ENCODE results near the gene TEX261.

Gene TEX261

GRCh38 chr2:70981421-70981820 lies 13.3 kb downstream of the TEX261 start:
- TF ChIP-seq, protein P1, sequence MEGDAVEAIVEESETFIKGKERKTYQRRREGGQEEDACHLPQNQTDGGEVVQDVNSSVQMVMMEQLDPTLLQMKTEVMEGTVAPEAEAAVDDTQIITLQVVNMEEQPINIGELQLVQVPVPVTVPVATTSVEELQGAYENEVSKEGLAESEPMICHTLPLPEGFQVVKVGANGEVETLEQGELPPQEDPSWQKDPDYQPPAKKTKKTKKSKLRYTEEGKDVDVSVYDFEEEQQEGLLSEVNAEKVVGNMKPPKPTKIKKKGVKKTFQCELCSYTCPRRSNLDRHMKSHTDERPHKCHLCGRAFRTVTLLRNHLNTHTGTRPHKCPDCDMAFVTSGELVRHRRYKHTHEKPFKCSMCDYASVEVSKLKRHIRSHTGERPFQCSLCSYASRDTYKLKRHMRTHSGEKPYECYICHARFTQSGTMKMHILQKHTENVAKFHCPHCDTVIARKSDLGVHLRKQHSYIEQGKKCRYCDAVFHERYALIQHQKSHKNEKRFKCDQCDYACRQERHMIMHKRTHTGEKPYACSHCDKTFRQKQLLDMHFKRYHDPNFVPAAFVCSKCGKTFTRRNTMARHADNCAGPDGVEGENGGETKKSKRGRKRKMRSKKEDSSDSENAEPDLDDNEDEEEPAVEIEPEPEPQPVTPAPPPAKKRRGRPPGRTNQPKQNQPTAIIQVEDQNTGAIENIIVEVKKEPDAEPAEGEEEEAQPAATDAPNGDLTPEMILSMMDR (IDR thresholded peaks at IDR 0.05; ENCODE audit: borderline replicate concordance, control extremely low read depth, extremely low read depth, insufficient read depth, missing control alignments): no peak
- no peak for DNase-seq (ENCODE audit: low spot score)
- in situ Hi-C loops (cut with MboI; ENCODE audit: low sequenced_read_pairs, unreplicated experiment): no loop called here

GRCh38 chr2:70979626-70980025 lies 15.0 kb downstream of the TEX261 start:
- peak; percentile 7 for DNase-seq (ENCODE audit: low spot score)
- in situ Hi-C loops (cut with MboI; ENCODE audit: low sequenced_read_pairs, unreplicated experiment): no loop called here
- TF ChIP-seq, protein P1 (IDR thresholded peaks at IDR 0.05; ENCODE audit: borderline replicate concordance, control extremely low read depth, extremely low read depth, insufficient read depth, missing control alignments): no peak

DNA sequence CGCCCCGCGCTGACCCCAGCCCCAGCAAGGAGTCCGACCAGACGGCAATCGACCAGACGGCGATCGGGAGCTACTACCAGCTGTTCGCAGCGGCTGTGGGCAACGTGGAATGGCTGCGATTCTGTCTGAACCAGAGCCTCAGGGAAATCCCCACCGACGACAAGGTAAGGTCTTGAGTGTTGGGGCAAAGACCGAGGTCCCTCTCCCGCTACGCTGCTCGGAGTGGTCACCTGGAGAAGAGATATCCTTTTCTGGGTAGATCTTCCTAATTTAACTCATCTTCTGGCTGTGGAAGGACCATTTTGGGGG lies 15.5 kb downstream of the TEX261 start:
- in situ Hi-C loops (cut with MboI; ENCODE audit: low sequenced_read_pairs, unreplicated experiment): no loop called here
- peak; percentile 12 for DNase-seq (ENCODE audit: low spot score)
- TF ChIP-seq, protein P1 (IDR thresholded peaks at IDR 0.05; ENCODE audit: borderline replicate concordance, control extremely low read depth, extremely low read depth, insufficient read depth, missing control alignments): no peak

GRCh38 chr2:70978341-70979179 lies 16.1 kb downstream of the TEX261 start, which contains the start of gene ANKRD53:
Gene ANKRD53, plus strand, starts transcription at chr2:70978630. Its CDS starts 16 bp downstream, at chr2:70978646.
- DNase-seq (ENCODE audit: low spot score): no peak
- TF ChIP-seq, protein P1 (IDR thresholded peaks at IDR 0.05; ENCODE audit: borderline replicate concordance, control extremely low read depth, extremely low read depth, insufficient read depth, missing control alignments): no peak
- in situ Hi-C loops (cut with MboI; ENCODE audit: low sequenced_read_pairs, unreplicated experiment): no loop called here

DNA sequence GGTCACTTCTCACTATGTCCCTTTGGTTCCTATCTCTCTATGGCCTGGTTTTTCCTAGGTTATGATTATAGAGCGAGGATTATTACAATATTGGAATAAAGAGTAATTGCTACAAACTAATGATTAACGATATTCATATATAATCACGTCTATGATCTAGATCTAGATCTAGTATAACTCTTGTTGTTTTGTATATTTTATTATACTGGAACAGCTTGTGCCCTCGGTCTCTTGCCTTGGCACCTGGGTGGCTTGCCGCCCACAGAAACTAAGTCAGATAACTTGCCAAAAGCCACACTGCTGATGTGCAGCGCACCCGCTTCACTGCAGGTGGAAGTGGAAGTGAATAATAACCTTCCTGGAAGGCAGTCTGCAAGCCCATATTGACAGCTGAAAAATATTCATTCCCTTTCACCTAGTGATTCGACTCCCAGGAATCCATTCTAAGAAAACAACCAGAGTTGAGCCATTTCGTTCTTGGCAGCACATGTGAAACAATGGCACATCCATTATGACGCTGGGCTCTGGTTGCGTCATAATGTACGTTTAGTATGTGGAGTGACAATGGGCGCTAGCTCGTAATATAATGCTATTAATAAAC lies 17.0 kb downstream of the TEX261 start:
- in situ Hi-C loops (cut with MboI; ENCODE audit: low sequenced_read_pairs, unreplicated experiment): no loop called here
- TF ChIP-seq, protein P1 (IDR thresholded peaks at IDR 0.05; ENCODE audit: borderline replicate concordance, control extremely low read depth, extremely low read depth, insufficient read depth, missing control alignments): no peak
- DNase-seq (ENCODE audit: low spot score): no peak

DNA sequence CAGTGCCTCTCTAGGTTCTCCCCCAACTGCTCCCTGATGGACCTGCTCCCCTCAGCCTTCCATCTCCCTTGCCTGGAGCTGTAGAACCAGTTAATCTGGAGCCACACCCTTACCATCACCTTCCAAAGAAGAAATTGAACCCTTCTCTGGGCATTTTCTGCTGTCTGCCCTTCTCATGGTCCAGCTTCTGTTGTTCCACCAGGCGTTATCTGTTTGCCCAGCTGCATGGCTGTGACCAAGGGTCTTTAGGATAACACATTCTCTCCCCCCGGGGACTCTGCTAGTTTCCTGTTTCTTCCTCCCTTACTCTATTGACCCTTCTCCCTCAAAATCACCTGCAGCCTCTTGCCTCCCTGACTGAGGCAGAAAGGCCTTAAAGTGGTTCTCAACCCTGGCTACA lies 19.4 kb downstream of the TEX261 start:
- in situ Hi-C loops (cut with MboI; ENCODE audit: low sequenced_read_pairs, unreplicated experiment): no loop called here
- DNase-seq (ENCODE audit: low spot score): no peak
- TF ChIP-seq, protein P1 (IDR thresholded peaks at IDR 0.05; ENCODE audit: borderline replicate concordance, control extremely low read depth, extremely low read depth, insufficient read depth, missing control alignments): no peak

Data from GM13976 (cell line).